ENCODE data around the gene SLC9C2.

The SLC9C2 gene

DNA sequence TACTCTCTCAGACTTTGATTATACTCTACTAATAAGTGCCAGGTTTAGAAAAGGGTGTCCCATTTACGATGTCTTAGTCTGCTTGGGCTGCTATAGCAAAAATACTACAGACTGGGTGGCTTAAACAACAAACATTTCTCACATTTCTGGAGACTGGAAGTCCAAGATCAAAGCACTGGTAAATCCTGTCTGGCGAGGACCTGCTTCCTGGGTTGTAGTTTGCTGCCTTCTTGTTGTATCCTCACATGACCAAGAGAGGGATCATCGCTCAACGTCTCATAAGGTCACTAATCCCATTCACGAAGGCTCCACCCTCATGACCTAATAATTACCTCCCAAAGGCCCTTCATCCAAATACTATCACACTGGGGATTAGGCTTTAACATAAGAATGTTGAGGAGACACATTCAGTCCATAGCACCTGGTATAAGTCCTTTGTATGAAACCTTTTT lies 113.7 kb downstream of the SLC9C2 start:
- no peak overlapping the region for H3K4me2 ChIP-seq (ENCODE audit: low read depth, low read length, poor library complexity, severe bottlenecking)
- H4K20me1 ChIP-seq (ENCODE audit: low read depth, low read length): no peaks in the 10 kb centered on the region
- no peaks in the 10 kb centered on the region for H3K27me3 ChIP-seq (ENCODE audit: low read length)
- H3K79me2 ChIP-seq (ENCODE audit: insufficient read depth, low read length): no peaks in the 10 kb centered on the region
- no peak overlapping the region for H2AFZ ChIP-seq (ENCODE audit: low read depth, low read length, severe bottlenecking)
- peaks cover 28% of the 10 kb centered on the region for H3K36me3 ChIP-seq (ENCODE audit: low read length)
- no peak overlapping the region for H3K27ac ChIP-seq (ENCODE audit: low read depth, low read length)
- H3K9ac ChIP-seq (ENCODE audit: low read length): no peak overlapping the region
- H3K4me3 ChIP-seq (ENCODE audit: insufficient read depth, low read length, poor library complexity, severe bottlenecking): no peak overlapping the region
- no peaks in the 10 kb centered on the region for H3F3A ChIP-seq (ENCODE audit: insufficient read depth)
- H3K9me3 ChIP-seq (ENCODE audit: insufficient read depth, low read length): no peaks in the 10 kb centered on the region
- H3K9me2 ChIP-seq (replicated peaks; ENCODE audit: insufficient read depth, low read length): no peaks in the 10 kb centered on the region
- TF ChIP-seq, protein P1, sequence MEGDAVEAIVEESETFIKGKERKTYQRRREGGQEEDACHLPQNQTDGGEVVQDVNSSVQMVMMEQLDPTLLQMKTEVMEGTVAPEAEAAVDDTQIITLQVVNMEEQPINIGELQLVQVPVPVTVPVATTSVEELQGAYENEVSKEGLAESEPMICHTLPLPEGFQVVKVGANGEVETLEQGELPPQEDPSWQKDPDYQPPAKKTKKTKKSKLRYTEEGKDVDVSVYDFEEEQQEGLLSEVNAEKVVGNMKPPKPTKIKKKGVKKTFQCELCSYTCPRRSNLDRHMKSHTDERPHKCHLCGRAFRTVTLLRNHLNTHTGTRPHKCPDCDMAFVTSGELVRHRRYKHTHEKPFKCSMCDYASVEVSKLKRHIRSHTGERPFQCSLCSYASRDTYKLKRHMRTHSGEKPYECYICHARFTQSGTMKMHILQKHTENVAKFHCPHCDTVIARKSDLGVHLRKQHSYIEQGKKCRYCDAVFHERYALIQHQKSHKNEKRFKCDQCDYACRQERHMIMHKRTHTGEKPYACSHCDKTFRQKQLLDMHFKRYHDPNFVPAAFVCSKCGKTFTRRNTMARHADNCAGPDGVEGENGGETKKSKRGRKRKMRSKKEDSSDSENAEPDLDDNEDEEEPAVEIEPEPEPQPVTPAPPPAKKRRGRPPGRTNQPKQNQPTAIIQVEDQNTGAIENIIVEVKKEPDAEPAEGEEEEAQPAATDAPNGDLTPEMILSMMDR (IDR thresholded peaks at IDR 0.05; ENCODE audit: insufficient read depth, low read length, poor library complexity, severe bottlenecking): no peak
- no peak for TF ChIP-seq EZH2phosphoT487 (conservative IDR thresholded peaks at IDR 0.05; ENCODE audit: low read length)

DNA sequence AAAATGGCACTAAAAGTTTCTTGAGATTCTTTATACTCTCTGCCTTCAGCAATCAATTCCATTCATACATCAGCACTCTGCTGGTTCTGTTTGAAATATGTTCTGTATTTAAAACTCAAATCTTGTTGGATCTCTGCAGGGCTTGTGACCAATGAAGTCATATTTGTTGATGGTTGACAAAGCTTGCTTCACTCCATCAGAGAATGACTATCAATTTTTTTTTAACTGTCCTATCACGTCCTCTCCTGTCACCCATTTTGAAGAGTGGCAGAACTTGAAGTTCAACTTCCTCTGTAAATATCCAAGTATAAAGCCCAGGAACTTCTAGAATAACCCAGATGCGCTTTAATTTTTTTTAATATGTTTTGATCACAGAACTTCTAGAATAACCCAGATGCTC lies 114.9 kb downstream of the SLC9C2 start:
- H3K36me3 ChIP-seq (ENCODE audit: low read length): peaks cover 35% of the 10 kb centered on the region
- no peak overlapping the region for H3K4me2 ChIP-seq (ENCODE audit: low read depth, low read length, poor library complexity, severe bottlenecking)
- H3K27me3 ChIP-seq (ENCODE audit: low read length): no peaks in the 10 kb centered on the region
- no peaks in the 10 kb centered on the region for H3K9me3 ChIP-seq (ENCODE audit: insufficient read depth, low read length)
- H3K9ac ChIP-seq (ENCODE audit: low read length): no peak overlapping the region
- no peaks in the 10 kb centered on the region for H3F3A ChIP-seq (ENCODE audit: insufficient read depth)
- H4K20me1 ChIP-seq (ENCODE audit: low read depth, low read length): no peaks in the 10 kb centered on the region
- H2AFZ ChIP-seq (ENCODE audit: low read depth, low read length, severe bottlenecking): no peak overlapping the region
- H3K27ac ChIP-seq (ENCODE audit: low read depth, low read length): no peak overlapping the region
- H3K4me3 ChIP-seq (ENCODE audit: insufficient read depth, low read length, poor library complexity, severe bottlenecking): no peak overlapping the region
- no peaks in the 10 kb centered on the region for H3K9me2 ChIP-seq (replicated peaks; ENCODE audit: insufficient read depth, low read length)
- no peak for TF ChIP-seq EZH2phosphoT487 (conservative IDR thresholded peaks at IDR 0.05; ENCODE audit: low read length)
- TF ChIP-seq, protein P1 (IDR thresholded peaks at IDR 0.05; ENCODE audit: insufficient read depth, low read length, poor library complexity, severe bottlenecking): no peak
- no peaks in the 10 kb centered on the region for H3K79me2 ChIP-seq (ENCODE audit: insufficient read depth, low read length)

- Histone ChIP-seq H3K4me2 (ENCODE audit: low read depth, low read length, poor library complexity, severe bottlenecking) (no peak overlapping the region), H3K4me3 (ENCODE audit: insufficient read depth, low read length, poor library complexity, severe bottlenecking) (no peak overlapping the region), H3K9ac (ENCODE audit: low read length) (no peak overlapping the region), H3K79me2 (ENCODE audit: insufficient read depth, low read length) (no peaks in the 10 kb centered on the region), H3K27ac (ENCODE audit: low read depth, low read length) (no peak overlapping the region), H3K9me3 (ENCODE audit: insufficient read depth, low read length) (no peaks in the 10 kb centered on the region), H3F3A (ENCODE audit: insufficient read depth) (no peaks in the 10 kb centered on the region), H3K36me3 (ENCODE audit: low read length) (peaks cover 51% of the 10 kb centered on the region), H3K9me2 (replicated peaks; ENCODE audit: insufficient read depth, low read length) (no peaks in the 10 kb centered on the region), H3K27me3 (ENCODE audit: low read length) (no peaks in the 10 kb centered on the region), H2AFZ (ENCODE audit: low read depth, low read length, severe bottlenecking) (no peak overlapping the region), H4K20me1 (ENCODE audit: low read depth, low read length) (no peaks in the 10 kb centered on the region)
- TF ChIP-seq EZH2phosphoT487 (conservative IDR thresholded peaks at IDR 0.05; ENCODE audit: low read length): no peak
- TF ChIP-seq, protein P1 (IDR thresholded peaks at IDR 0.05; ENCODE audit: insufficient read depth, low read length, poor library complexity, severe bottlenecking): no peak
Measured at GRCh38 chr1:173485401-173485800, 117.5 kb downstream of the SLC9C2 start.
